Panc1 (cell line): ENCODE data around the gene ADA. TPM values are rescaled to one million over a fixed set of nuclear protein-coding genes. Genes with fewer than 3 reads are reported as not detected.

Experiments used
- ATAC-seq: fragments of 200-7000 bp; cut with Tn5 transposase; 2 replicates; pipeline ENCODE4 v1.9.1; 2020; ENCODE audit warnings: mild to moderate bottlenecking, moderate library complexity
- BruUV-seq: library from RNA; stranded (reverse); fragments of 400-500 nt; replicated peaks from 2 replicates; lab custom pipeline; 2021; lab: Mats Ljungman, UMichigan
- CTCF ChIA-PET: fragments of 300-600 bp; sonication (Branson Sonifier 250); formaldehyde crosslinking; loops from one replicate; lab custom pipeline; 2022; ENCODE audit warnings: antibody characterized with exemption; lab: Charles Lee
- POLR2A ChIA-PET: fragments of 300-600 bp; sonication (Branson Sonifier 250); formaldehyde crosslinking; loops from one replicate; lab custom pipeline; 2022; ENCODE audit warnings: antibody characterized with exemption; lab: Charles Lee
- DNase-seq: peaks from one replicate; pipeline ENCODE4 v3.0.0-alpha.2; 2010; ENCODE audit warnings: low read depth, low spot score
- H3K27ac ChIP-seq: 2 replicates; pipeline ENCODE4 v1.5.1; 2011; ENCODE audit warnings: mild to moderate bottlenecking, low read length, inconsistent platforms
- H3K27me3 ChIP-seq: fragments of 200-500 bp; sonication (Bioruptor generic); 2 replicates; pipeline ENCODE4 v1.6.0; 2014; ENCODE audit warnings: low read length, inconsistent platforms; ENCODE audit not compliant: control insufficient read depth, insufficient read depth
- H3K36me3 ChIP-seq: fragments of 200-500 bp; sonication (Bioruptor generic); 2 replicates; pipeline ENCODE4 v1.5.1; 2014; ENCODE audit warnings: inconsistent platforms, mild to moderate bottlenecking, low read length, moderate library complexity; ENCODE audit not compliant: control insufficient read depth, insufficient read depth
- H3K4me1 ChIP-seq: 2 replicates; pipeline ENCODE4 v1.5.1; 2011; ENCODE audit warnings: inconsistent platforms, mild to moderate bottlenecking, low read length, moderate library complexity; ENCODE audit not compliant: control insufficient read depth, insufficient read depth
- H3K4me3 ChIP-seq, 2 experiments: 2 replicates each; pipeline ENCODE4 v1.5.1; 2011 to 2012; ENCODE audit warnings: low read depth in 2 of 2, low read length in 2 of 2, mild to moderate bottlenecking in 2 of 2, inconsistent platforms in 1 of 2, moderate library complexity in 1 of 2
- H3K9me3 ChIP-seq: fragments of 200-500 bp; sonication (Bioruptor generic); 2 replicates; pipeline ENCODE4 v1.5.1; 2014; ENCODE audit warnings: low read depth, mild to moderate bottlenecking, inconsistent platforms, low read length, moderate library complexity; ENCODE audit not compliant: control insufficient read depth, insufficient read depth
- CTCF ChIP-seq: fragments of 450-650 bp; IDR thresholded peaks from 2 replicates; pipeline ENCODE4 v1.5.1; 2017; ENCODE audit warnings: mild to moderate bottlenecking
- POLR2AphosphoS5 ChIP-seq: IDR thresholded peaks from 2 replicates; pipeline ENCODE4 v1.6.1; 2012; ENCODE audit warnings: mild to moderate bottlenecking, low read depth, low read length, moderate library complexity
- REST ChIP-seq, 2 experiments: IDR thresholded peaks; 2 replicates each; pipeline ENCODE4 v1.6.1; 2011 to 2012; ENCODE audit warnings: low read depth in 2 of 2, control low read depth in 1 of 2, low read length in 1 of 2, mild to moderate bottlenecking in 1 of 2, moderate library complexity in 1 of 2; ENCODE audit not compliant: insufficient read depth in 1 of 2
- SIN3A ChIP-seq: IDR thresholded peaks from 2 replicates; pipeline ENCODE4 v1.6.1; 2012; ENCODE audit warnings: low read depth, mild to moderate bottlenecking, low read length, moderate library complexity, borderline replicate concordance; ENCODE audit not compliant: insufficient read depth
- TCF7L2 ChIP-seq: IDR thresholded peaks from 2 replicates; pipeline ENCODE4 v1.6.1; 2011; ENCODE audit warnings: mild to moderate bottlenecking, low read depth, low read length, inconsistent platforms
- in situ Hi-C: cut with HindIII; loops from 2 replicates; pipeline ENCODE4 v1.10.0; 2016; ENCODE audit warnings: low sequenced_read_pairs, low pct_unique_long_range_greater_than_20kb
- intact Hi-C: fragments of 100-400 bp; cut with micrococcal nuclease; formaldehyde crosslinking; loops from one replicate; pipeline ENCODE4 v1.10.0; 2022; ENCODE audit not compliant: unreplicated experiment
- total RNA-seq: library from RNA; stranded (reverse); gene quantifications from one replicate; pipeline ENCODE4 v1.2.1, GENCODE V29; 2021; ENCODE audit not compliant: unreplicated experiment

Gene ADA
- total RNA-seq, 1 experiment from 2014 or later: 53.8 TPM

- no peak for ATAC-seq
- no peaks in the 10 kb centered on the region for H3K36me3 ChIP-seq
- intact Hi-C loops (no loop called here), in situ Hi-C loops (no loop called here)
- no peak for DNase-seq
- H3K27ac ChIP-seq: peak overlapping the region; percentile 81
- no TSS peak for BruUV-seq
- H3K27me3 ChIP-seq: no peaks in the 10 kb centered on the region
- ChIA-PET POLR2A (interaction anchor here (0.6 kb wide), 2 partner anchors 141 to 419 kb away, joined by 3 read pairs; no protein-coding TSS in a partner anchor), CTCF (no interaction called here)
- H3K4me1 ChIP-seq: peaks cover 45% of the 10 kb centered on the region
- H3K9me3 ChIP-seq: no peaks in the 10 kb centered on the region
- H3K4me3 ChIP-seq: peak overlapping the region in 1 of 2 experiments; percentile 15; a peak in 1 of 4 replicates
- TF ChIP-seq CTCF (no peak), REST (IDR thresholded peaks at IDR 0.05; ENCODE audit: insufficient read depth in 1 of 2, low read depth in 2 of 2, low read length in 1 of 2) (no peak), POLR2AphosphoS5 (no peak), TCF7L2 (no peak), SIN3A (no peak)
Measured at GRCh38 chr20:44643154-44643519, 8.4 kb downstream of the ADA start.

GRCh38 chr20:44642203-44643153 is 9.0 kb downstream of the ADA start:
- Histone ChIP-seq H3K27ac (peak overlapping the region; percentile 81), H3K9me3 (no peaks in the 10 kb centered on the region), H3K4me3 (peak overlapping the region in 1 of 2 experiments; percentile 15; a peak in 2 of 4 replicates), H3K27me3 (no peaks in the 10 kb centered on the region), H3K36me3 (no peaks in the 10 kb centered on the region), H3K4me1 (peaks cover 45% of the 10 kb centered on the region)
- BruUV-seq: no TSS peak
- in situ Hi-C loops (no loop called here), intact Hi-C loops (no loop called here)
- ATAC-seq (peak; percentile 69), DNase-seq (no peak)
- ChIA-PET CTCF (interaction anchor here (0.7 kb wide), 1 partner anchor 90 kb away, joined by 3 read pairs; no protein-coding TSS in a partner anchor), POLR2A (interaction anchor here (0.6 kb wide), 2 partner anchors 140 to 420 kb away, joined by 3 read pairs; no protein-coding TSS in a partner anchor)
- TF ChIP-seq SIN3A (no peak), CTCF (no peak), TCF7L2 (no peak), REST (IDR thresholded peaks at IDR 0.05; ENCODE audit: insufficient read depth in 1 of 2, low read depth in 2 of 2, low read length in 1 of 2) (no peak), POLR2AphosphoS5 (no peak)
